Parathyroid adenoma (tissue), 2 donors: ENCODE data around the gene KDM4B.

Source experiments
- H2AFZ ChIP-seq: fragments of 300-600 bp; sonication (generic); one replicate; pipeline ENCODE4 v1.7.0; 2017; ENCODE audit warnings: antibody characterized with exemption, mild to moderate bottlenecking
- H3K27ac ChIP-seq: fragments of 300-600 bp; sonication (generic); one replicate; pipeline ENCODE4 v1.7.0; 2017
- H3K27me3 ChIP-seq: fragments of 300-600 bp; sonication (generic); one replicate; pipeline ENCODE4 v1.7.0; 2017; ENCODE audit warnings: low read length; ENCODE audit not compliant: control insufficient read depth, insufficient read depth
- H3K36me3 ChIP-seq: fragments of 300-600 bp; sonication (generic); one replicate; pipeline ENCODE4 v1.7.0; 2017; ENCODE audit warnings: low read length; ENCODE audit not compliant: control insufficient read depth, insufficient read depth
- H3K4me1 ChIP-seq: fragments of 300-600 bp; sonication (generic); one replicate; pipeline ENCODE4 v1.7.0; 2017; ENCODE audit warnings: control low read depth
- H3K4me2 ChIP-seq: fragments of 300-600 bp; sonication (generic); one replicate; pipeline ENCODE4 v1.7.0; 2017; ENCODE audit warnings: low read length
- H3K4me3 ChIP-seq: fragments of 300-600 bp; sonication (generic); one replicate; pipeline ENCODE4 v1.7.0; 2017; ENCODE audit warnings: low read depth, low read length
- H3K79me2 ChIP-seq: fragments of 300-600 bp; sonication (generic); one replicate; pipeline ENCODE4 v1.7.0; 2017; ENCODE audit warnings: control low read depth
- H3K9ac ChIP-seq: fragments of 300-600 bp; sonication (generic); one replicate; pipeline ENCODE4 v1.7.0; 2017; ENCODE audit warnings: mild to moderate bottlenecking
- H3K9me3 ChIP-seq: fragments of 300-600 bp; sonication (generic); one replicate; pipeline ENCODE4 v1.7.0; 2017; ENCODE audit warnings: low read length; ENCODE audit not compliant: control insufficient read depth
- TF ChIP-seq, protein P1 (sequence below): fragments of 300-600 bp; sonication (generic); IDR thresholded peaks from one replicate; pipeline ENCODE4 v1.7.0; 2017; ENCODE audit warnings: antibody characterized with exemption, mild to moderate bottlenecking
- donor health status: primary hyperparathyroidism.

The KDM4B gene

GRCh38 chr19:5063873-5064645 is 95.1 kb downstream of the KDM4B start:
- TF ChIP-seq, protein P1, sequence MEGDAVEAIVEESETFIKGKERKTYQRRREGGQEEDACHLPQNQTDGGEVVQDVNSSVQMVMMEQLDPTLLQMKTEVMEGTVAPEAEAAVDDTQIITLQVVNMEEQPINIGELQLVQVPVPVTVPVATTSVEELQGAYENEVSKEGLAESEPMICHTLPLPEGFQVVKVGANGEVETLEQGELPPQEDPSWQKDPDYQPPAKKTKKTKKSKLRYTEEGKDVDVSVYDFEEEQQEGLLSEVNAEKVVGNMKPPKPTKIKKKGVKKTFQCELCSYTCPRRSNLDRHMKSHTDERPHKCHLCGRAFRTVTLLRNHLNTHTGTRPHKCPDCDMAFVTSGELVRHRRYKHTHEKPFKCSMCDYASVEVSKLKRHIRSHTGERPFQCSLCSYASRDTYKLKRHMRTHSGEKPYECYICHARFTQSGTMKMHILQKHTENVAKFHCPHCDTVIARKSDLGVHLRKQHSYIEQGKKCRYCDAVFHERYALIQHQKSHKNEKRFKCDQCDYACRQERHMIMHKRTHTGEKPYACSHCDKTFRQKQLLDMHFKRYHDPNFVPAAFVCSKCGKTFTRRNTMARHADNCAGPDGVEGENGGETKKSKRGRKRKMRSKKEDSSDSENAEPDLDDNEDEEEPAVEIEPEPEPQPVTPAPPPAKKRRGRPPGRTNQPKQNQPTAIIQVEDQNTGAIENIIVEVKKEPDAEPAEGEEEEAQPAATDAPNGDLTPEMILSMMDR, result no peak
- no peaks in the 10 kb centered on the region for H3K4me1 ChIP-seq
- no peak overlapping the region for H3K9ac ChIP-seq
- H3K27ac ChIP-seq, result no peak overlapping the region
- peaks cover 16% of the 10 kb centered on the region for H3K79me2 ChIP-seq
- H3K36me3 ChIP-seq, result no peaks in the 10 kb centered on the region
- H3K9me3 ChIP-seq, result no peaks in the 10 kb centered on the region
- no peaks in the 10 kb centered on the region for H3K27me3 ChIP-seq
- no peak overlapping the region for H3K4me3 ChIP-seq
- no peak overlapping the region for H2AFZ ChIP-seq
- H3K4me2 ChIP-seq, result no peak overlapping the region

- Histone ChIP-seq H3K27ac (no peak overlapping the region), H3K9ac (no peak overlapping the region), H3K36me3 (no peaks in the 10 kb centered on the region), H3K79me2 (peaks cover 16% of the 10 kb centered on the region), H3K9me3 (no peaks in the 10 kb centered on the region), H3K4me3 (no peak overlapping the region), H3K4me1 (no peaks in the 10 kb centered on the region), H2AFZ (no peak overlapping the region), H3K4me2 (no peak overlapping the region), H3K27me3 (no peaks in the 10 kb centered on the region)
- TF ChIP-seq, protein P1, result no peak
Observed at GRCh38 chr19:5064896-5065295, 96.0 kb downstream of the KDM4B start.

- no peak overlapping the region for H2AFZ ChIP-seq
- H3K79me2 ChIP-seq, result peaks cover 16% of the 10 kb centered on the region
- no peaks in the 10 kb centered on the region for H3K36me3 ChIP-seq
- TF ChIP-seq, protein P1, result no peak
- H3K4me1 ChIP-seq, result no peaks in the 10 kb centered on the region
- no peaks in the 10 kb centered on the region for H3K9me3 ChIP-seq
- no peak overlapping the region for H3K27ac ChIP-seq
- H3K27me3 ChIP-seq, result no peaks in the 10 kb centered on the region
- H3K4me2 ChIP-seq, result no peak overlapping the region
- no peak overlapping the region for H3K4me3 ChIP-seq
- no peak overlapping the region for H3K9ac ChIP-seq
Observed at GRCh38 chr19:5065663-5066093, 96.8 kb downstream of the KDM4B start.

DNA sequence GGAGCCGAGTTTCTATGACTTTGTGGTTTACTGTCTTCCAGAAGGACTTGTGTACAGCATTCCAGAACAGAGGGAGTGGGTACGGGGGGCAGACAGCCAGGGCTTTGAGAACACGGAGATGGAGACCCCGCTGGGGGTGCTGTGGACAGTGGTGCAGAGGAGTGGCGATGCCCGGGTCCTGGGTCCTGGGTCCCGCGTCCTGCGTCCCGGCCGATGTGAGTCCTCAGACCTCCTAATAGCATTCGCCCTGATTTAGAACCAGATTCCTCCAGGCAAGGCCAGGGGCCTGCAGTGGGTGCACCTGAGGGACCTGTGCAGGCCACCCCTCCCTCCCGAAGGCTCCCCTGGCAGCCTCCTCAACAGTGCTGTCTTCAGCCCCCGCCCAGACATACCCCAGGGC is 97.9 kb downstream of the KDM4B start:
- no peak overlapping the region for H3K27ac ChIP-seq
- TF ChIP-seq, protein P1, result no peak
- no peaks in the 10 kb centered on the region for H3K9me3 ChIP-seq
- H3K27me3 ChIP-seq, result no peaks in the 10 kb centered on the region
- H3K79me2 ChIP-seq, result peaks cover 19% of the 10 kb centered on the region
- no peak overlapping the region for H2AFZ ChIP-seq
- H3K9ac ChIP-seq, result no peak overlapping the region
- no peak overlapping the region for H3K4me3 ChIP-seq
- H3K36me3 ChIP-seq, result no peaks in the 10 kb centered on the region
- H3K4me2 ChIP-seq, result no peak overlapping the region
- no peaks in the 10 kb centered on the region for H3K4me1 ChIP-seq

DNA sequence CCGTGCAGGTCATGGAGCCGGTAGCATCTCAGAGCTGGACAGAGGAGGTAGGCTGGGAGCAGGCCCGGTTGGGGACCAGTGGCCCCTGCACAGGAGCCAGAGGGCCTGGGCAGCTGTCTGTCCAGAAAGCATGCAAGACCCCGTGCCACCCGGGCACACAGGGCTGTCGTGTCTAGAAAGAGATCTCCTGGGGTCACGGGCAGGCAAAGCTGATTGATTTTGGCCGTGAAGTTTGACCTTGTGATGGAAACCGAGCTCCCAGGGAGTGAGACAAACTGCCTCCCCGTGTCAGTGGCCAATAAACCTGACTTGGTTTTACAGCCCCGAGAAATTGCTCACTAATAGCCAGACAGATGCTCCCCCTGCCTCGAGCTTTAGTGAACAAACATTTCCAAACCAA is 98.8 kb downstream of the KDM4B start:
- Histone ChIP-seq H3K36me3 (no peaks in the 10 kb centered on the region), H3K4me2 (no peak overlapping the region), H3K27ac (no peak overlapping the region), H3K9ac (no peak overlapping the region), H3K4me3 (no peak overlapping the region), H3K9me3 (no peaks in the 10 kb centered on the region), H3K27me3 (no peaks in the 10 kb centered on the region), H2AFZ (no peak overlapping the region), H3K79me2 (peaks cover 21% of the 10 kb centered on the region), H3K4me1 (no peaks in the 10 kb centered on the region)
- TF ChIP-seq, protein P1, result no peak
